Left colon (tissue), 2 donors: ENCODE results near the gene MSX2. TPM values are rescaled to one million over a fixed set of nuclear protein-coding genes. Genes with fewer than 3 reads are reported as not detected.
"Not testable (repeated sequence)": the region's sequence is repeated elsewhere in the genome, so short reads cannot be mapped to it uniquely, and the experiment has no call there.

Experiments used
- ATAC-seq: fragments of 200-7000 bp; cut with Tn5 transposase; one replicate; pipeline ENCODE4 v1.9.1; 2020; ENCODE audit warnings: mild to moderate bottlenecking, moderate library complexity
- DNase-seq, 2 donors: peaks; one replicate each; pipeline ENCODE4 v3.0.0-alpha.2; 2020
- intact Hi-C, 2 donors: fragments of 100-400 bp; cut with DNase I in 1 of 2; cut with micrococcal nuclease in 1 of 2; formaldehyde crosslinking; loops; one replicate each; pipeline versions ENCODE4 v1.11.2 to v1.14.0; 2022; cut with DNase I, micrococcal nuclease
- microRNA-seq, 2 donors: library from miRNA; unstranded; fragments of <30 nt; microRNA quantifications; one replicate each; pipeline versions ENCODE4 v1.1.0 to v1.2.0, GENCODE V29; 2020
- total RNA-seq, 2 donors: library from RNA; stranded (reverse); fragmentation: NEBNext Ultra II Directional; extraction: Animal tissue kit (Norgen Biotek cat#: 25700); gene quantifications; one replicate each; pipeline ENCODE4 v1.2.1, GENCODE V29; 2021
- donor health status: DM: no; HTN: no; CAD: no.
- donor health status: DM: yes; HTN: yes; CAD: no.

The MSX2 gene
- total RNA-seq, 2 donors from 2014 or later, result 0.40 to 0.81 TPM

- intact Hi-C loops, result no loop called here
- ATAC-seq (no peak), DNase-seq (no peak)
These were observed 36.3 kb downstream of the MSX2 start for GRCh38 chr5:174760721-174761120.

- ATAC-seq, intact Hi-C loops, DNase-seq: not testable (repeated sequence)
These were observed 37.0 kb downstream of the MSX2 start for GRCh38 chr5:174761341-174761740.

GRCh38 chr5:174764309-174764708 is 39.9 kb downstream of the MSX2 start:
- intact Hi-C loops, result no loop called here
- DNase-seq, result no peak
- no peak for ATAC-seq

DNA sequence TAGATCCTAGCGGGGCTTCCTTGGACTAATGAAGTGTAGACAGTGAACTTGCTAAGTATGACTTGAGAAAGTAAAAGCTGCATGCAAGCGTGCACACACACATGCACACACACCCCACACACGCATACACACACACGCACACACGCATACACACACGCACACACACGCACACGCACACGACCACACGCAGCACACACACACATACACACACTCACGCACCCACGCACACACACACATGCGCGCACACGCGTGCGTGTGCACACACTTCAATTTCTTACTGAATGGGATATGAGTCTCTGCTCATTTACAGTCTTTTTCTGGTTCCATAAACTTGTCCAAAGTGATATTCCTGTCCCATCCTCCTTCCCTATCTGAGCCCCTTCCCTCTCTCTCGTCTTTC is 41.2 kb downstream of the MSX2 start:
- DNase-seq (no peak), ATAC-seq (no peak)
- intact Hi-C loops, result no loop called here

- ATAC-seq (no peak), DNase-seq (no peak)
- intact Hi-C loops, result no loop called here
These were observed 43.3 kb downstream of the MSX2 start for GRCh38 chr5:174767670-174768069.

GRCh38 chr5:174769005-174769404 is 44.6 kb downstream of the MSX2 start:
- ATAC-seq, result no peak
- intact Hi-C loops, result no loop called here

GRCh38 chr5:174773371-174773770 is 49.0 kb downstream of the MSX2 start:
- ATAC-seq, result no peak
- intact Hi-C loops, result no loop called here
- no peak for DNase-seq

More at GRCh38 chr5:174769005-174769404, 44.6 kb downstream of the MSX2 start:
- DNase-seq, result no peak

DNA sequence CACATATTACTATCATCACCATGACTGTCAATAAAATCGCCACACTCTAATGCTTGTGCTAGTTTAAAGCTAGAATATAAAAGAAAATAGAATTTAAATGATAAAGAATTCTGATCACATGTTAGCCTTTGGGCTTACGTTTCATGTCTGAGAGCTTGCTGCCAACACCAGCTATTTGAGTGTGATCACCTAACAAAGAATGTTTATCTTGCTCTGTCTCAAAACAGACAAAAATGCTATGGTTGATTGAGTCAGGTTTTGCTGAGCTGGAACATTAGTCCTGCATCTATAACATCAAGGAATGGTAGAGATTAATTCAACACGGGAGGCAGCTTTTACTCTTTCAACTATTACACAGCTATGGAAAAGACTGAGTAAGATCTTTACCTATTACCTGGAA is 50.7 kb downstream of the MSX2 start:
- DNase-seq (no peak), ATAC-seq (no peak)
- intact Hi-C loops, result no loop called here

- ATAC-seq (no peak), DNase-seq (no peak)
- intact Hi-C loops, result no loop called here
These were observed 52.7 kb downstream of the MSX2 start for GRCh38 chr5:174777111-174777510.

GRCh38 chr5:174777583-174777982 is 53.2 kb downstream of the MSX2 start:
- intact Hi-C loops, result no loop called here
- DNase-seq (no peak), ATAC-seq (no peak)

Small RNAs within 50 kb of the gene (microRNA-seq; reads per million reads assigned to microRNA genes)
- 0 to 9.5 reads per million in 2 donors for gene MIR4634
